Peyer's patch (tissue), 4 donors: Measurements from ENCODE around the gene DHRS3.

ENCODE experiments used
- CTCF ChIP-seq, 6 experiments: fragments of 450-650 bp in 4 of 6; fragments of 200-600 bp in 2 of 6; sonication (generic) in 1 of 6; IDR thresholded peaks; one replicate each; pipeline ENCODE4 v1.5.1; 2017 to 2019; ENCODE audit warnings: antibody characterized with exemption in 6 of 6, mild to moderate bottlenecking in 3 of 6, moderate library complexity in 1 of 6
- POLR2A ChIP-seq, 2 donors: fragments of 450-650 bp; IDR thresholded peaks; one replicate each; pipeline ENCODE4 v1.5.1; 2017; ENCODE audit warnings: antibody characterized with exemption in 2 of 2, mild to moderate bottlenecking in 2 of 2, moderate library complexity in 2 of 2

DNA sequence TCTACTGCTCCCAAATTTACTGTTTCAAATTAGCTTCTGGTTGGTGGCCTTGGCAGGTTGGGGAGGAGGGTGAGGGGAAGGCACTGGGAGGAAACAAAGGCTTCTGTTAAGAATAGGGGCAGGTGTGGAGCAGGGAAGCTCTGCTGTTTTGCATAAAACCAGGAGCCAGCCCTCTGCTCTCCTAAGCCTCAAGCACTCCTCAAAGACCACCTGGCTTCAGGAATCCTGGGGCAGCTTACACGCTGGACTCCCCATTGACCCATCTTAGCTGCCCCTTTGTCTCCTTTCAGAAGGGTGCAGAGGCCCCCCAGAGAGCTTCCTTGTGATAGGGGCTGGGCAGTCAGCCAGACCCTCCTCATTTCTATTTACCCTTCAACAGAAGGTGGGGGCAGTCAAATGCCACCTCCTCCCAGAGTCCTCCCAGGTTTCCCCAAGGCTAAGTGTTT, 11.5 kb upstream of the DHRS3 start:
- TF ChIP-seq CTCF (IDR thresholded peaks at IDR 0.05) (no peak), POLR2A (IDR thresholded peaks at IDR 0.05) (no peak)
